ENCODE results near the gene YIF1A.
A peak's percentile ranks its signal among the peaks of the same experiment; 100 is the strongest.

YIF1A gene

GRCh38 chr11:66317723-66318599, 29.0 kb upstream of the YIF1A start:
- H2AFZ ChIP-seq (ENCODE audit: low read depth, low read length), result peak overlapping the region; percentile 72
- H3K4me1 ChIP-seq (ENCODE audit: low read length), result peaks cover 23% of the 10 kb centered on the region
- peak overlapping the region; percentile 72 for H3K4me2 ChIP-seq (ENCODE audit: low read length)
- H3K9ac ChIP-seq (ENCODE audit: low read length), result peak overlapping the region; percentile 63
- H3K27me3 ChIP-seq (ENCODE audit: low read depth, low read length), result no peaks in the 10 kb centered on the region
- H3K27ac ChIP-seq (ENCODE audit: low read length), result peak overlapping the region; percentile 66
- no peaks in the 10 kb centered on the region for H3K36me3 ChIP-seq (replicated peaks; ENCODE audit: low read depth, low read length)
- no peaks in the 10 kb centered on the region for H4K20me1 ChIP-seq (ENCODE audit: insufficient read depth, low read length)
- TF ChIP-seq EZH2phosphoT487 (IDR thresholded peaks at IDR 0.05; ENCODE audit: low read depth), result no peak
- TF ChIP-seq CTCF (IDR thresholded peaks at IDR 0.05; ENCODE audit: low read depth, low read length), result no peak
- H3K79me2 ChIP-seq (ENCODE audit: low read length), result no peaks in the 10 kb centered on the region
- no peaks in the 10 kb centered on the region for H3K9me3 ChIP-seq (ENCODE audit: insufficient read depth, low read length)
- peak overlapping the region; percentile 58 for H3K4me3 ChIP-seq (ENCODE audit: low read length)

GRCh38 chr11:66317322-66317722, 28.4 kb upstream of the YIF1A start:
- Histone ChIP-seq H3K4me2 (ENCODE audit: low read length) (peak overlapping the region; percentile 72), H4K20me1 (ENCODE audit: insufficient read depth, low read length) (no peaks in the 10 kb centered on the region), H2AFZ (ENCODE audit: low read depth, low read length) (peak overlapping the region; percentile 72), H3K4me1 (ENCODE audit: low read length) (peaks cover 22% of the 10 kb centered on the region), H3K9me3 (ENCODE audit: insufficient read depth, low read length) (no peaks in the 10 kb centered on the region), H3K9ac (ENCODE audit: low read length) (peak overlapping the region; percentile 63), H3K27ac (ENCODE audit: low read length) (peak overlapping the region; percentile 66), H3K4me3 (ENCODE audit: low read length) (peak overlapping the region; percentile 58), H3K79me2 (ENCODE audit: low read length) (no peaks in the 10 kb centered on the region), H3K36me3 (replicated peaks; ENCODE audit: low read depth, low read length) (no peaks in the 10 kb centered on the region), H3K27me3 (ENCODE audit: low read depth, low read length) (no peaks in the 10 kb centered on the region)
- TF ChIP-seq CTCF (IDR thresholded peaks at IDR 0.05; ENCODE audit: low read depth, low read length), result no peak
- no peak for TF ChIP-seq EZH2phosphoT487 (IDR thresholded peaks at IDR 0.05; ENCODE audit: low read depth)

GRCh38 chr11:66316849-66317251, 27.9 kb upstream of the YIF1A start, which contains the start of gene CD248:
TSS of gene CD248 (minus strand) at chr11:66317044. CDS start at chr11:66317027, 17 bp downstream.
- H3K27me3 ChIP-seq (ENCODE audit: low read depth, low read length), result no peaks in the 10 kb centered on the region; the same call in 1 of the 2 replicates
- TF ChIP-seq CTCF (IDR thresholded peaks at IDR 0.05; ENCODE audit: low read depth, low read length) (no peak), EZH2phosphoT487 (IDR thresholded peaks at IDR 0.05; ENCODE audit: low read depth) (no peak)
- H3K27ac ChIP-seq (ENCODE audit: low read length), result peak within 1 kb of the TSS; percentile 66
- H3K4me1 ChIP-seq (ENCODE audit: low read length), result peaks cover 21% of the 10 kb centered on the region
- no peaks in the 10 kb centered on the region for H3K79me2 ChIP-seq (ENCODE audit: low read length)
- H3K9me3 ChIP-seq (ENCODE audit: insufficient read depth, low read length), result no peaks in the 10 kb centered on the region
- H3K36me3 ChIP-seq (replicated peaks; ENCODE audit: low read depth, low read length), result no peaks in the 10 kb centered on the region
- no peaks in the 10 kb centered on the region for H4K20me1 ChIP-seq (ENCODE audit: insufficient read depth, low read length)
- peak within 1 kb of the TSS; percentile 72 for H3K4me2 ChIP-seq (ENCODE audit: low read length)
- peak within 1 kb of the TSS; percentile 72 for H2AFZ ChIP-seq (ENCODE audit: low read depth, low read length)
- H3K9ac ChIP-seq (ENCODE audit: low read length), result peak within 1 kb of the TSS; percentile 63
- peak within 1 kb of the TSS; percentile 58 for H3K4me3 ChIP-seq (ENCODE audit: low read length)

Measured in OCI-LY3 (cell line).